SK-N-SH (cell line): ENCODE results near the gene HP1BP3. TPM values are rescaled to one million over a fixed set of nuclear protein-coding genes. Genes with fewer than 3 reads are reported as not detected.
A peak's percentile ranks its signal among the peaks of the same experiment; 100 is the strongest.

ENCODE experiments used
- CTCF ChIA-PET: fragments of 300-600, 350-600 bp; formaldehyde crosslinking; extraction: SDS; loops from one replicate; lab custom pipeline; 2021; lab: Yijun Ruan, JAX
- POLR2A ChIA-PET: fragments of 350-600 bp; sonication (Branson Sonifier 250); formaldehyde crosslinking; extraction: SDS; loops from one replicate; lab custom pipeline; 2020; ENCODE audit warnings: antibody characterized with exemption, inconsistent platforms; lab: Yijun Ruan, JAX
- DNase-seq: peaks from one replicate; pipeline ENCODE4 v3.0.0; 2012
- H2AFZ ChIP-seq: fragments of 200-600 bp; sonication (generic); 2 replicates; pipeline ENCODE4 v1.8.1; 2016; ENCODE audit warnings: antibody characterized with exemption, mild to moderate bottlenecking, low read depth
- H3F3A ChIP-seq: fragments of 200-600 bp; sonication (generic); replicated peaks from 2 replicates; pipeline ENCODE3; 2016; ENCODE audit warnings: antibody characterized with exemption, mild to moderate bottlenecking; ENCODE audit not compliant: insufficient read depth
- H3K27ac ChIP-seq, 2 experiments: fragments of 200-500 bp in 1 of 2; fragments of 200-600 bp in 1 of 2; sonication (Bioruptor generic) in 1 of 2; sonication (generic), shearing (Covaris generic) in 1 of 2; 2 replicates each; pipeline versions ENCODE4 v1.5.1 to v1.6.1; 2014 to 2016; ENCODE audit warnings: low read depth in 2 of 2, inconsistent platforms in 1 of 2, low read length in 1 of 2, mild to moderate bottlenecking in 1 of 2, mixed read lengths in 1 of 2
- H3K27me3 ChIP-seq: fragments of 200-600 bp; sonication (generic), shearing (Covaris generic); 2 replicates; pipeline ENCODE4 v1.6.1; 2016; ENCODE audit warnings: mixed run types; ENCODE audit not compliant: insufficient read depth
- H3K36me3 ChIP-seq, 2 experiments: fragments of 200-500 bp in 1 of 2; fragments of 200-600 bp in 1 of 2; sonication (Bioruptor generic) in 1 of 2; sonication (generic) in 1 of 2; replicated peaks in 1 of 2; 2 replicates each; pipeline versions ENCODE3 to v1.5.1; 2014 to 2016; ENCODE audit warnings: low read length in 1 of 2, mild to moderate bottlenecking in 1 of 2; ENCODE audit not compliant: insufficient read depth in 2 of 2, control insufficient read depth in 1 of 2
- H3K4me1 ChIP-seq, 2 experiments: fragments of 200-500 bp in 1 of 2; fragments of 200-600 bp in 1 of 2; sonication (Bioruptor generic) in 1 of 2; sonication (generic), shearing (Covaris generic) in 1 of 2; 2 replicates each; pipeline versions ENCODE4 v1.5.1 to v1.6.1; 2014 to 2016; ENCODE audit warnings: low read depth in 1 of 2, low read length in 1 of 2, mixed run types in 1 of 2; ENCODE audit not compliant: insufficient read depth in 2 of 2, control insufficient read depth in 1 of 2
- H3K4me2 ChIP-seq: fragments of 200-600 bp; sonication (generic), shearing (Covaris generic); 2 replicates; pipeline ENCODE4 v1.6.1; 2017; ENCODE audit warnings: mixed run types
- H3K4me3 ChIP-seq, 2 experiments: fragments of 200-500 bp in 1 of 2; fragments of 200-600 bp in 1 of 2; sonication (Bioruptor generic) in 1 of 2; sonication (generic), shearing (Covaris generic) in 1 of 2; 2 replicates each; pipeline versions ENCODE4 v1.5.1 to v1.8.1; 2014 to 2016; ENCODE audit warnings: low read depth in 2 of 2, inconsistent platforms in 1 of 2, low read length in 1 of 2, mild to moderate bottlenecking in 1 of 2, mixed read lengths in 1 of 2, moderate library complexity in 1 of 2
- H3K79me2 ChIP-seq: fragments of 200-600 bp; sonication (generic); 2 replicates; pipeline ENCODE4 v1.8.1; 2017; ENCODE audit warnings: mild to moderate bottlenecking; ENCODE audit not compliant: insufficient read depth
- H3K9ac ChIP-seq: fragments of 200-600 bp; sonication (generic); 2 replicates; pipeline ENCODE4 v1.6.1; 2017; ENCODE audit warnings: mixed run types
- H3K9me2 ChIP-seq: fragments of 200-600 bp; sonication (generic); 2 replicates; pipeline ENCODE4 v1.6.1; 2017; ENCODE audit warnings: mixed run types
- H3K9me3 ChIP-seq: fragments of 200-600 bp; sonication (generic); 2 replicates; pipeline ENCODE4 v1.6.1; 2017; ENCODE audit warnings: mixed run types, mild to moderate bottlenecking, moderate library complexity
- H4K20me1 ChIP-seq: fragments of 200-600 bp; sonication (generic); 2 replicates; pipeline ENCODE4 v1.6.1; 2017; ENCODE audit warnings: mild to moderate bottlenecking, mixed run types; ENCODE audit not compliant: insufficient read depth
- CTCF ChIP-seq: fragments of 200-600 bp; sonication (generic); IDR thresholded peaks from 2 replicates; pipeline ENCODE4 v1.6.1; 2017; ENCODE audit warnings: antibody characterized with exemption, mild to moderate bottlenecking, moderate library complexity
- EP300 ChIP-seq, 2 experiments: IDR thresholded peaks; 2 replicates each; pipeline versions ENCODE4 v1.4.0 to v1.6.1; 2012; ENCODE audit warnings: borderline replicate concordance in 1 of 2, low read depth in 1 of 2, low read length in 1 of 2
- FOSL2 ChIP-seq: IDR thresholded peaks from 2 replicates; pipeline ENCODE4 v1.4.0; 2012; ENCODE audit warnings: low read depth, mild to moderate bottlenecking, moderate library complexity, borderline replicate concordance
- MAX ChIP-seq: IDR thresholded peaks from 2 replicates; pipeline ENCODE4 v1.4.0; 2012; ENCODE audit warnings: low read depth
- MXI1 ChIP-seq: IDR thresholded peaks from 2 replicates; pipeline ENCODE4 v1.6.1; 2012; ENCODE audit warnings: mild to moderate bottlenecking, low read depth, low read length, improper control_type of control experiment
- NFIC ChIP-seq: IDR thresholded peaks from 2 replicates; pipeline ENCODE4 v1.4.0; 2012; ENCODE audit warnings: borderline replicate concordance
- NRF1 ChIP-seq: IDR thresholded peaks from 2 replicates; pipeline ENCODE4 v1.6.1; 2012; ENCODE audit warnings: low read depth, mild to moderate bottlenecking, low read length
- RAD21 ChIP-seq: IDR thresholded peaks from 2 replicates; pipeline ENCODE4 v1.6.1; 2012; ENCODE audit warnings: mild to moderate bottlenecking, low read length
- REST ChIP-seq: IDR thresholded peaks from 2 replicates; pipeline ENCODE4 v1.6.1; 2012; ENCODE audit warnings: mild to moderate bottlenecking, low read depth, low read length, moderate library complexity
- RFX5 ChIP-seq: IDR thresholded peaks from 2 replicates; pipeline ENCODE4 v1.6.1; 2012; ENCODE audit warnings: mild to moderate bottlenecking, improper control_type of control experiment, low read length
- USF1 ChIP-seq: IDR thresholded peaks from 2 replicates; pipeline ENCODE4 v1.4.0; 2012; ENCODE audit warnings: low read depth, borderline replicate concordance
- YY1 ChIP-seq: IDR thresholded peaks from 2 replicates; pipeline ENCODE4 v1.4.0; 2012; ENCODE audit warnings: low read depth, mild to moderate bottlenecking
- ZBTB33 ChIP-seq: IDR thresholded peaks from 2 replicates; pipeline ENCODE4 v1.4.0; 2012; ENCODE audit warnings: low read depth, borderline replicate concordance
- WGBS: methylation state at CpG from one replicate; pipeline ENCODE4 v1.1.6; 2017; ENCODE audit warnings: low lambda C conversion rate; 5-methylcytosine and 5-hydroxymethylcytosine counted together
- polyA plus RNA-seq, 3 experiments: library from polyadenylated mRNA; depleted of rRNA; stranded (reverse); fragments of >200 nt; gene quantifications; 2 replicates each; pipeline ENCODE4 v1.2.3, GENCODE V29; 2012

HP1BP3 gene
- polyA plus RNA-seq, 1 of the 3 experiments (the other 2 are of a cell fraction), result 236 TPM

GRCh38 chr1:20724364-20725188 lies 62.5 kb downstream of the HP1BP3 start:
- Histone ChIP-seq H3F3A (no peaks in the 10 kb centered on the region), H3K4me1 (no peaks in the 10 kb centered on the region), H3K27me3 (no peaks in the 10 kb centered on the region), H4K20me1 (no peaks in the 10 kb centered on the region), H3K9ac (no peak overlapping the region), H2AFZ (no peak overlapping the region), H3K9me3 (no peaks in the 10 kb centered on the region), H3K27ac (peak overlapping the region in 1 of 2 experiments; percentile 44; a peak in 1 of 4 replicates), H3K4me2 (no peak overlapping the region), H3K36me3 (no peaks in the 10 kb centered on the region), H3K9me2 (no peaks in the 10 kb centered on the region), H3K4me3 (no peak overlapping the region), H3K79me2 (no peaks in the 10 kb centered on the region)
- no peak for TF ChIP-seq REST
- TF ChIP-seq EP300 (IDR thresholded peaks at IDR 0.05; ENCODE audit: borderline replicate concordance in 1 of 2, low read depth in 1 of 2, low read length in 1 of 2), result no peak
- no peak for TF ChIP-seq CTCF
- TF ChIP-seq YY1, result no peak
- no peak for TF ChIP-seq MXI1
- no peak for TF ChIP-seq RFX5
- TF ChIP-seq ZBTB33, result no peak
- no peak for TF ChIP-seq MAX
- no peak for TF ChIP-seq USF1
- no peak for TF ChIP-seq RAD21
- TF ChIP-seq NRF1, result no peak
- TF ChIP-seq FOSL2, result no peak
- no peak for TF ChIP-seq NFIC
- DNase-seq, result peak; percentile 15
- ChIA-PET POLR2A (no interaction called here), CTCF (interaction anchor here (0.8 kb wide), 1 partner anchor 28 kb away, joined by 3 read pairs; no protein-coding TSS in a partner anchor)
- WGBS, result 96% methylated on average over 7 of the region's 17 CpGs
